ENCODE data around the gene HPS5. TPM values are rescaled to one million over a fixed set of nuclear protein-coding genes. Genes with fewer than 3 reads are reported as not detected.

Gene HPS5
- total RNA-seq, 4 donors from 2014 or later, result 10.8 to 21.2 (median 15.5) TPM

DNA sequence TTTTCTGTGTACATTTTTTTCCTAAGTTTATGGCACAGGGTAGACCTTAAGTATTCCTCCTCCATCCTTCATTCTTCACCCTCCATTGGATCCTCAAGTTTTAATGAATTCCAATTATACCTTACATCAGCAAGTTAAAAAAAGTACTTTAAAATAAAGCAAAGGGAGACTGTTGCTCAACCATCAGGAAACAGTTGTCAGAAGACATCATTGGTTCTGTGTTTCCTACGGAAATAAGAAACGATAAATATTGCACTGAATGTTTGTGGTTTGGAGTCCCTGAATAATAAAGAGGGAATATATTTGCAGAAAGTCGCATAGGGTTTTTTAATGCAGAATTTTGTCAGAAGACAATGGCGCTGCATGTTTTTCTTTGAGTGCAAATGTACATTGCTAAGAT, 44.3 kb upstream of the HPS5 start:
- DNase-seq, result no peak
- H3K36me3 ChIP-seq, result peaks cover 0 to 71% (median 27%) of the 10 kb centered on the region in 3 donors
- no peaks in the 10 kb centered on the region for H3K27me3 ChIP-seq
- WGBS, 2 donors, result 69 to 74% methylated on average over 4 of the region's 4 CpGs
- H3K4me1 ChIP-seq, result no peaks in the 10 kb centered on the region
- TF ChIP-seq, protein P1, sequence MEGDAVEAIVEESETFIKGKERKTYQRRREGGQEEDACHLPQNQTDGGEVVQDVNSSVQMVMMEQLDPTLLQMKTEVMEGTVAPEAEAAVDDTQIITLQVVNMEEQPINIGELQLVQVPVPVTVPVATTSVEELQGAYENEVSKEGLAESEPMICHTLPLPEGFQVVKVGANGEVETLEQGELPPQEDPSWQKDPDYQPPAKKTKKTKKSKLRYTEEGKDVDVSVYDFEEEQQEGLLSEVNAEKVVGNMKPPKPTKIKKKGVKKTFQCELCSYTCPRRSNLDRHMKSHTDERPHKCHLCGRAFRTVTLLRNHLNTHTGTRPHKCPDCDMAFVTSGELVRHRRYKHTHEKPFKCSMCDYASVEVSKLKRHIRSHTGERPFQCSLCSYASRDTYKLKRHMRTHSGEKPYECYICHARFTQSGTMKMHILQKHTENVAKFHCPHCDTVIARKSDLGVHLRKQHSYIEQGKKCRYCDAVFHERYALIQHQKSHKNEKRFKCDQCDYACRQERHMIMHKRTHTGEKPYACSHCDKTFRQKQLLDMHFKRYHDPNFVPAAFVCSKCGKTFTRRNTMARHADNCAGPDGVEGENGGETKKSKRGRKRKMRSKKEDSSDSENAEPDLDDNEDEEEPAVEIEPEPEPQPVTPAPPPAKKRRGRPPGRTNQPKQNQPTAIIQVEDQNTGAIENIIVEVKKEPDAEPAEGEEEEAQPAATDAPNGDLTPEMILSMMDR (IDR thresholded peaks at IDR 0.05), result no peak
- no peak for TF ChIP-seq POLR2A (IDR thresholded peaks at IDR 0.05)
- H3K9me3 ChIP-seq, result no peaks in the 10 kb centered on the region
- intact Hi-C loops (cut with DNase I), result no loop called here
- H3K4me3 ChIP-seq, result no peak overlapping the region
- no peak overlapping the region for H3K27ac ChIP-seq

DNA sequence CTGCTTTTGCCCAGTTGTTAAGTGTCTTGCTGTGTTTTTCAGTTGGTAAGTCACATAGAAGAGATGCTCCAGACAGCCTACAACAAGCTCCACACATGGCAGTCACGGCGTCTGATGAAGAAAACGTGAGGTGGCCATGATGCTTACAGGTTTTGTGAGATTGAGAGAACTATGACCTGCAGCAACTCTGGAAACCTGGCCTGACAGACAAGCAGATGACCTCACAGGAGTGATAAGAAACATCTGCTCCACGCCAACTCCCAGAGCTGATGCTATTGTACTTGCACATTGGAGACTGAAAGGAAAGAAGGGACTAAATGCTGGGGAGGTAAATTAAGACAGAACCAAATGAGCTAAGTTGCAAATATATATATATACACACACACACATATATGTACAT, 43.8 kb upstream of the HPS5 start:
- no peaks in the 10 kb centered on the region for H3K9me3 ChIP-seq
- TF ChIP-seq POLR2A (IDR thresholded peaks at IDR 0.05), result no peak
- TF ChIP-seq, protein P1 (IDR thresholded peaks at IDR 0.05), result no peak
- intact Hi-C loops (cut with DNase I), result no loop called here
- no peak for DNase-seq
- no peak overlapping the region for H3K27ac ChIP-seq
- no peaks in the 10 kb centered on the region for H3K4me1 ChIP-seq
- no peaks in the 10 kb centered on the region for H3K27me3 ChIP-seq
- peaks cover 0 to 76% (median 33%) of the 10 kb centered on the region in 3 donors for H3K36me3 ChIP-seq
- H3K4me3 ChIP-seq, result no peak overlapping the region
- 96 to 100% methylated on average over 2 of the region's 4 CpGs for WGBS, 2 donors

DNA sequence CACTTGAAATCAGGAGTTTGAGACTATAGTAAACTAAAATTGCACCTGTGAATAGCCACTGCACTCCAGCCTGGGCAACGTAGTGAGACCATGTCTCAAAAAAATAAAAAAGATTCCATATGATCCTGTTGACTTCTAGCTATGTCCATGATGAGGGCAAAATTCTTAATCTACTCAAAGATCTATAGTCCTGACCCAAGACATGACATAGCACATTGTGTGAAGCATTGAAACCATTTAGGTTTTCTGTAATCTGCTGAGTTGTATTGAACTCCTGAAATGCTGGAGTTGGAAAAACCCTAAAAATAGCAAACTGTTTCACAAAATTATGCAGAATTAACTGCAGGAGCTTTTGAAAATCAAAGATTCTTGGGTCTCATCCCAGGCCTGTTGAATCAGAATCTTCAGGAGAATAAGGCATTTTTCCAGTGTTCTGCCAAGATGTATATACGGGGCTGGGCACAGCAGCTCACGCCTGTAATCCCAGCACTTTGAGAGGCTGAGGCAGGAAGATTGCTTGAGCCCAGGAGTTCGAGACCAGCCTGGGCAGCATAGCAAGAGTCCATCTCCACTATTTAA, 42.6 kb upstream of the HPS5 start:
- no peak for DNase-seq
- H3K4me3 ChIP-seq, result no peak overlapping the region
- intact Hi-C loops (cut with DNase I), result no loop called here
- H3K36me3 ChIP-seq, result peaks cover 0 to 88% (median 43%) of the 10 kb centered on the region in 3 donors
- no peak for TF ChIP-seq POLR2A (IDR thresholded peaks at IDR 0.05)
- TF ChIP-seq, protein P1 (IDR thresholded peaks at IDR 0.05), result no peak
- H3K9me3 ChIP-seq, result no peaks in the 10 kb centered on the region
- H3K4me1 ChIP-seq, result no peaks in the 10 kb centered on the region
- H3K27ac ChIP-seq, result no peak overlapping the region
- 82 to 90% methylated on average over 4 of the region's 4 CpGs for WGBS, 2 donors
- H3K27me3 ChIP-seq, result no peaks in the 10 kb centered on the region

DNA sequence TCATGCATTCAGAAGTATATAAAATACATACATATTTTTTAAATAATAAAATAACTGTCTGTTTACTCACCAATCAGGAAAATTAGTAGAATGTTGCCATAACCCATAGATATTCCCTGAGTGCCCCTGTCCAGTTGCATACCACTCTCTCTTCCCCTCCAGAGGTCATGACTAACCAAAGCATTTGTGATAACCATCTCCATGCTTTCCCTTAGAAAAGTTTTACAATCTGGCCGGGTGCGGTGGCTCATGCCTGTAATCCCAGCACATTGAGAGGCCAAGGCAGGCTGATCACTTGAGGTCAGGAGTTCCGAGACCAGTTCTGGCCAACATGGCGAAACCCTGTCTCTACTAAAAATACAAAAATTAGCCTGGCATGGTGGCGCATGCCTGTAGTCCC, 39.2 kb upstream of the HPS5 start:
- intact Hi-C loops (cut with DNase I), result no loop called here
- no peak for DNase-seq
- Histone ChIP-seq H3K27me3 (no peaks in the 10 kb centered on the region), H3K9me3 (no peaks in the 10 kb centered on the region), H3K27ac (no peak overlapping the region), H3K4me3 (no peak overlapping the region), H3K4me1 (no peaks in the 10 kb centered on the region), H3K36me3 (peaks cover 0 to 100% (median 44%) of the 10 kb centered on the region in 3 donors)
- no peak for TF ChIP-seq POLR2A (IDR thresholded peaks at IDR 0.05)
- TF ChIP-seq, protein P1 (IDR thresholded peaks at IDR 0.05), result no peak
- 83 to 84% methylated on average over 5 of the region's 5 CpGs for WGBS, 2 donors

DNA sequence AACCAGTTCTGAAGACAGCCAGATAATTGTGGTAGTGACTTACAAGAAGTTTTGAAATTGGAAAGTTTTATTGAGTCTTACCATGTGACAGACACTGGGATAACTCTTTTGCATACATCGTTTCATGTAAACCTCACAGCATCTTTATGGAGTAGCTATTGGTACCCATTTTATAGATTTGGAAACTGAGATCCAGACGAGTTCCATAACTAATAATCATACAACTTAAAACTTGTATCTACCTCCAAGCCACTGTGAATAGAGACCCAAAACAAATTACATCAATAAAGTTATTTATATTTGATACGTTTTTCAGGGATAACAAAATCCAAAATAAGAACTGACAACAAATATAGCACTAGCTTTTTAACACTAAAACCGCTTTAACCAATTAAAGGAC, 36.7 kb upstream of the HPS5 start:
- Histone ChIP-seq H3K27ac (no peak overlapping the region), H3K36me3 (peaks cover 0 to 100% (median 37%) of the 10 kb centered on the region in 3 donors), H3K4me3 (no peak overlapping the region), H3K27me3 (no peaks in the 10 kb centered on the region), H3K9me3 (no peaks in the 10 kb centered on the region), H3K4me1 (no peaks in the 10 kb centered on the region)
- intact Hi-C loops (cut with DNase I), result no loop called here
- TF ChIP-seq POLR2A (IDR thresholded peaks at IDR 0.05), result no peak
- TF ChIP-seq, protein P1 (IDR thresholded peaks at IDR 0.05), result no peak
- WGBS, 2 donors, result 83 to 84% methylated on average over 4 of the region's 4 CpGs
- no peak for DNase-seq

Measured in esophagus squamous epithelium (tissue), 5 donors.